T-helper 22 cell (primary cell): Measurements from ENCODE around the gene SLC25A11.
A peak's percentile ranks its signal among the peaks of the same experiment; 100 is the strongest.
"Not testable (repeated sequence)": the region's sequence is repeated elsewhere in the genome, so short reads cannot be mapped to it uniquely, and the experiment has no call there.

Experiments
- DNase-seq: peaks from one replicate; pipeline ENCODE4 v3.0.0-alpha.2; 2020; ENCODE audit warnings: low read depth

SLC25A11 gene

GRCh38 chr17:4945176-4945943 lies 5.5 kb upstream of the SLC25A11 start:
- peak; percentile 72 for DNase-seq

- no peak for DNase-seq
These were observed 4.8 kb upstream of the SLC25A11 start for GRCh38 chr17:4944554-4945175.

GRCh38 chr17:4944163-4944553 lies 4.3 kb upstream of the SLC25A11 start:
- peak; percentile 42 for DNase-seq

GRCh38 chr17:4942760-4943508 lies 3.1 kb upstream of the SLC25A11 start:
- no peak for DNase-seq

GRCh38 chr17:4941319-4941610 lies 1.4 kb upstream of the SLC25A11 start:
- no peak for DNase-seq

- peak; percentile 32 for DNase-seq
These were observed 891 bp upstream of the SLC25A11 start for GRCh38 chr17:4940555-4941318.

- no peak for DNase-seq
These were observed 375 bp downstream of the SLC25A11 start for GRCh38 chr17:4939546-4939795.

DNA sequence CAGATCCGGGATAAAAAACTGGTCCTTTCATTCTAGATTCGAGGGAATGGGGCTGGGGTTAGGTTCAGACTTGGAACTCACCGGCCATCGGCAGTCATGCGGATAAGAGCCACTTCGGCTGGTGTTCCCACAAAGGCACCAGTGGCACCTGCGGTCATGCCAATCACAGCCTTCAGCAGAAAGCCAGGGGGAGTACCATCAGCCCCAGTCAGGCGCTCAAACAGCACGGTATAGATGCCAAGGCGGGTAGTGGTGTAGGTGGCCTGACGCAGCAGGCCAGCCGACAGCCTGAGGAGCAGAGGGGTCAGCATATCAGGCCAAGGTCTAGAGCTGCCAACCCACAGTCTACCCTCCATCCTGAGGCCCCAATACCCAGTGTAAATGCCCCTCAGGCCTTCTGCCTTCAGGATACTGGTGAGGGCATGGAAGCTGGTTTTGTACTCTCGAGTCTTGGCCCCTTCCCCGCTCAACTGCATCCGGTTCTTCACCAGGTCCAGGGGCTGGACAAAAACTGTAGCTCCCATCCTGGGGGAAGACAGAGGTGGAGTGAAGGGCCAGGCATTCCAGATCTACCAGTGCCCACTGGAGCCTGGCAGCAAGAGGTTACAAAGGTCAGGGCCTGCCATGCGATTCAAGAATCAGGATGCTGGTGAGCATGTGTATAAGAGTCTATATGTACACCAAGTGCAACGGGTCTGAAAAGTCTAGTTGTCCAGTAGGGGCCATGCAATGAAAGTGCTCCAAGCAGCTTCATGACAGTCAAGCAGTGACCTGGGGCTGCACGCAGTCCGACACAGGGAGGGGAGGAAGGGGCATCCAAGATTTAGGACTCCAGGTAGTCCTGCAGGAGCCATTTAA lies 929 bp downstream of the SLC25A11 start:
- no peak for DNase-seq

DNA sequence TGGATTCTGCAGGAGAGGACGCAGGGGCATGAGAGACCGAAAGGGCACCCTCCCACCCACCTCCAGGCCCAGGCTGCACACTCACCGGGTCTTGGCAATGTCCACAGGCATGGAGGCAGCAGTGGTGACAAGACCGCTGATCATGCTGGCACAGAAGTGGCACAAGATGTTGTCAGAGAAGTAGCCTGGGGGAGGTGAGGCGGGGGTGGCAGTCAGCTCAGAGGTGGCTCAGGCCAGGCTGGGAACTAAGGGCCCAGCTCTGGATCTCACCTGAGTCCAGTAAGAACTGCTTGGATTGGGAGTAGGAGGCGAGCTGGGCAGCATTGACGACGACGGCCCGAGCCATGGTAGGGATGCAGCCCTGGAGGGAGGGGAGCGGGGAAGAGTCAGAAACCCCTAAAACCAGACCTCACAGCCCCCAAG lies 1.8 kb downstream of the SLC25A11 start:
- DNase-seq, result no peak

- DNase-seq, result no peak
These were observed 2.3 kb downstream of the SLC25A11 start for GRCh38 chr17:4937553-4937952.

DNA sequence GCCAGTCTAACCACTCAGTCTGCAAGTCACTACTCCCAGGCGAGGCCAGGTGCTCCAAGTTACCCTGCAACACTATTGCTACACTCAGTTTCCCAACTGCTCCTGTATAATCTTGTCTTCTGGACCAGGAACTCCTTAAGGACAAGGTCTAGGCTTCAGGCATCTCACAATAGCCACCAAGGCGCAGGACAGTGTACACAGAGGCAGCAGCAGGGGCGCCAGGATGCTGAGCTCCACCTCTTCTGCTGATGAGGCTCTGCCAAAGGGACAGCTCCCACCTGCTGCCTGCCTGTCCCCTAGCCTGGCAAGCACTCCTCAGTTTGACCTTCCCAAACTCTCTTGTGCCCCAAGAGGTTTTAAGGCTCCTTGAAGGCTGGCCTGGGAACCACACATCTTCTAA lies 3.4 kb downstream of the SLC25A11 start:
- no peak for DNase-seq

DNA sequence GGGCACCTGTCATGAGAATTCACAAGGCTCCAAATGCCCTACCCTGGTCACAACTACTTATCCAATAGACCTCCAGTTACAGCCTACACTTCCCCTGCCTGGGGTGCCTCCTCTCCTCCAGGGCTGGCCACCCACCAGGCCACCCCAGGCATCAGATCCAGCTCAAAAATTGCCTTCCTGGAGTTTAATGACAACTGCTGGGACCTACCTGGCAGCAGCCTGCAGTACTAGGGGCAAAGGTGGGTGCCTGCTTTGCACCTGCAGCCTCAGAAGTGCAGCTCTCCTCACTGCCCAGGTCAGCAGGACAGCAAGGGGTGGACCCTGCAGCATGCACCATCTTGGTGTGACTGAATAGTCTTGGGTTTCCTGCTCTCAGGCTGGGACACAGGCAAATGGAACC lies 4.2 kb downstream of the SLC25A11 start:
- DNase-seq, result no peak

- DNase-seq, result no peak
These were observed 5.5 kb downstream of the SLC25A11 start for GRCh38 chr17:4934173-4934979.

- DNase-seq, result no peak
These were observed 6.2 kb downstream of the SLC25A11 start for GRCh38 chr17:4933646-4934045.

DNA sequence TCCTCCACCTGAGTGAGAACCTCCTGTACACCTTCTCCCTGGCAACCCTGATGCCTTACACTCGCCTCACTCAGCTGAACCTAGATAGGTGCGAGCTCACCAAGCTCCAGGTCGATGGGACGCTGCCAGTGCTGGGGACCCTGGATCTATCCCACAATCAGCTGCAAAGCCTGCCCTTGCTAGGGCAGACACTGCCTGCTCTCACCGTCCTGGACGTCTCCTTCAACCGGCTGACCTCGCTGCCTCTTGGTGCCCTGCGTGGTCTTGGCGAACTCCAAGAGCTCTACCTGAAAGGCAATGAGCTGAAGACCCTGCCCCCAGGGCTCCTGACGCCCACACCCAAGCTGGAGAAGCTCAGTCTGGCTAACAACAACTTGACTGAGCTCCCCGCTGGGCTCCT lies 7.1 kb downstream of the SLC25A11 start:
- no peak for DNase-seq

- DNase-seq, result no peak
These were observed 7.9 kb downstream of the SLC25A11 start, which contains the start of gene GP1BA for GRCh38 chr17:4931963-4932362. TSS of gene GP1BA (plus strand) at chr17:4932277. CDS start at chr17:4932605, 328 bp downstream.

- DNase-seq, result no peak
These were observed 11.0 kb downstream of the SLC25A11 start for GRCh38 chr17:4928881-4929280.

- DNase-seq, result not testable (repeated sequence)
These were observed 13.1 kb downstream of the SLC25A11 start for GRCh38 chr17:4926577-4927335.

- no peak for DNase-seq
These were observed 18.5 kb downstream of the SLC25A11 start for GRCh38 chr17:4921320-4921719.
